ENCODE measurements around the gene SLC9A9. TPM values are rescaled to one million over a fixed set of nuclear protein-coding genes. Genes with fewer than 3 reads are reported as not detected.

Gene SLC9A9
- total and polyA plus RNA-seq, 10 of the 15 experiments (the other 5 are each of a cell fraction or from before 2014, with no cell fraction given) = 3.5 to 14.2 (median 9.3) TPM

- no peaks in the 10 kb centered on the region for H3K79me2 ChIP-seq (ENCODE audit: control insufficient read depth, insufficient read depth, low read length)
- ATAC-seq (no peak), FAIRE-seq (no peak), DNase-seq (ENCODE audit: low read depth, low spot score) (no peak)
- ChIA-PET RAD21 (ENCODE audit: unreplicated experiment) (no interaction called here), CTCF (interaction anchor here (1.3 to 5.8 kb wide), 3 partner anchors 11 to 26 kb away, joined by 3 to 44 read pairs (median 5); no protein-coding TSS in a partner anchor), SMC1A (ENCODE audit: uncharacterized antibody, unreplicated experiment) (interaction anchor here (1.0 to 2.1 kb wide), 4 partner anchors 12 to 26 kb away, joined by 3 to 7 read pairs (median 4); no protein-coding TSS in a partner anchor), POLR2A (interaction anchor here (1.9 kb wide), 1 partner anchor 26 kb away, joined by 4 read pairs; no protein-coding TSS in a partner anchor)
- H3K4me3 ChIP-seq = no peak overlapping the region
- H3K27me3 ChIP-seq (replicated peaks in 1 of 2; ENCODE audit: control insufficient read depth in 2 of 2, insufficient read depth in 2 of 2, low read length in 1 of 2) = no peaks in the 10 kb centered on the region
- no peaks in the 10 kb centered on the region for H3K9me3 ChIP-seq (replicated peaks; ENCODE audit: control insufficient read depth, insufficient read depth, low read length)
- BruUV-seq (replicated peaks) = no TSS peak
- H4K20me1 ChIP-seq (ENCODE audit: control insufficient read depth, insufficient read depth) = no peaks in the 10 kb centered on the region
- in situ Hi-C loops (cut with MboI) (loop anchor here (10.0 kb wide), 1 partner anchor 214 kb away; no protein-coding TSS in a partner anchor), intact Hi-C loops (cut with micrococcal nuclease; ENCODE audit: unreplicated experiment) (loop anchor here (2.0 to 10.0 kb wide), 3 partner anchors 26 to 594 kb away; no protein-coding TSS in a partner anchor)
- H2AFZ ChIP-seq (ENCODE audit: control insufficient read depth, low read depth, low read length) = no peak overlapping the region
- no peaks in the 10 kb centered on the region; a peak in 1 of 4 replicates for H3K36me3 ChIP-seq (ENCODE audit: control insufficient read depth in 2 of 2, insufficient read depth in 2 of 2, low read length in 1 of 2)
- TF ChIP-seq ZNF274 (IDR thresholded peaks at IDR 0.05; ENCODE audit: insufficient read depth, insufficient read length) (no peak), ZSCAN29 (IDR thresholded peaks at IDR 0.05) (no peak), SMC3 (IDR thresholded peaks at IDR 0.05; ENCODE audit: borderline replicate concordance, low read length) (peak; percentile 16; the same call in 1 of the 2 replicates), CHD2 (IDR thresholded peaks at IDR 0.05; ENCODE audit: borderline replicate concordance, low read depth, low read length) (no peak), GABPA (IDR thresholded peaks at IDR 0.05; ENCODE audit: low read depth) (no peak), CTCF (IDR thresholded peaks at IDR 0.05 in 2 of 3, conservative IDR thresholded peaks at IDR 0.05 in 1 of 3; ENCODE audit: control insufficient read depth in 2 of 3, extremely low read depth in 1 of 3, insufficient read depth in 1 of 3, low read depth in 3 of 3, low read length in 3 of 3) (peak; percentile 6 to 39 (median 30); a peak in 3 of 6 replicates), YY1 (IDR thresholded peaks at IDR 0.05; ENCODE audit: low read depth, low read length) (0 out of 2 replicates have a peak, but pooled peaks have one; percentile 27)
- H3K9ac ChIP-seq (ENCODE audit: control insufficient read depth, insufficient read depth, low read length) = no peak overlapping the region
- H3K27ac ChIP-seq (ENCODE audit: control insufficient read depth, insufficient read depth) = no peak overlapping the region
- WGBS (ENCODE audit: insufficient coverage, insufficient replicate concordance, low lambda C conversion rate, missing lambda C conversion rate) = 82% methylated on average over 7 of the region's 7 CpGs
- 0 out of 2 replicates have a peak, but pooled peaks cover 4% of the 10 kb centered on the region for H3K4me1 ChIP-seq (ENCODE audit: control insufficient read depth, insufficient read depth, low read length)
- no peak overlapping the region for H3K4me2 ChIP-seq (ENCODE audit: control insufficient read depth, insufficient read depth)
Measured at GRCh38 chr3:143648708-143649107, 199.6 kb downstream of the SLC9A9 start.
